Kasumi-1 (cell line): ENCODE data around the gene CFAP46.
"Not testable (repeated sequence)": the region's sequence is repeated elsewhere in the genome, so short reads cannot be mapped to it uniquely, and the experiment has no call there.

Source experiments
- DNase-seq, 2 experiments: peaks; one replicate each; lab custom pipeline; 2025; lab: John Stamatoyannopoulos, UW

Gene CFAP46

GRCh38 chr10:132898391-132899053 lies 43.8 kb downstream of the CFAP46 start:
- no peak for DNase-seq

DNA sequence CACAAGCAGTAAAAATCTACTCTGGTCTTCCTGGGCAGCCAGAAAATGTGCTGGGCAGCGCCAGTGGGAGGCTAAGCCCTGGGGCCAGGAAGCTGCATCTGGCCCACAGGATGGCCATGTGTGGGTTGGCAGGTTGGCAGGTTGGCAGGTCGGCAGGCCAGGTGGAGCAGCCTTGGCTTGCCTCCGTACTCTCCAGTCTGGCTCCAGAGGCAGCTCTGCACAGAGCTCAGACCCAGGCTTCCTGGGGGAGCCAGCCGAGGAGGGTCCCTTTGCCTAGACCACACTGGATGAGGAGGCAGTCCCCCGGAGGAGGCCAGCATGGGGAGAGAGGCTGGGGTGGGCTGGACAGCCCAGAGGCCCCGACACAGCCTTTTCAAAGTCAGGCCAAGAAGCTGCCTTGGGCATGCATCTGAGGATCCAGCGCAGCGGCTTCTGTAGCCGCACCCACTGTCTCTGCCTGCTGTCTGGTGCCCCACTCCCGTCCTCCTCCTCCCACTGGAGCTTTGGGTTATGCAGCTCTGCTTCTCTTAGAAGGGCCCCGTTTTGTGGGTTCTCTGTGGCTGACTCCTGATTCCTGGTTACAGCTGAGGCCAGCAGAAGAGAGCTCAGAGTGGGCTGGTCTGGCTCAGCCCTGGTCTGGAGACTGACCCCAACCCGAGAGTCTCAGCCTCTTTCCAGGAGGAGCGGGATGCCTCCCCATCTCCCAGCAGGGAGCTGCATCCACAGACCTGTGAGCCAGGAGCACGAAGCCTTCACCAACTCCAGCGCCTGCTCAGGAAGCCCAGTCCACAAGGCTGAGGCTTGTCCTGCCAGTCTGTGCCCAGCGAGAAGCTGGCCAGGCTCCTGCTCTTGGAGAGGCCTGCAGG lies 44.6 kb downstream of the CFAP46 start:
- no peak for DNase-seq

- not testable (repeated sequence) for DNase-seq
These were observed 48.6 kb downstream of the CFAP46 start for GRCh38 chr10:132893786-132894185.

- DNase-seq = no peak
These were observed 49.3 kb downstream of the CFAP46 start for GRCh38 chr10:132893090-132893489.

DNA sequence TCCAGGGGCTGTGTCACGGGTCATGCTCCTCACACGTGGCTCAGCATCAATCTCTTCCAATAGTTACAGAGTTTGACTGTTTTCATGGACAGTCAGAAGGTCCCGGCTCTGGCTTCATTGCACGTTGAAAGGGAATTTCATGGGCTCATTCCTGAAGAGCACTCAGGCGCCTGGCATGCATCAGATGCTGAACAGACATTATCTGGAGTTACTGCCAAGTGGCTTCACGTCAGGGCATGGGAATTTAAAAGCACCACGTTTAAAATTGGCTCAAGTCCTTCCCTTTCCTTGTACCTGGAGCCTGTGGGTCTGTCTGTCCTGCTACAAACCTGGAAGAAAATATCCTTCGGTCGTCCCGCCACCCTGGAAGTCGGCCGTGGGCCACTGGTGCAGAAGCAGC lies 50.4 kb downstream of the CFAP46 start:
- no peak for DNase-seq

DNA sequence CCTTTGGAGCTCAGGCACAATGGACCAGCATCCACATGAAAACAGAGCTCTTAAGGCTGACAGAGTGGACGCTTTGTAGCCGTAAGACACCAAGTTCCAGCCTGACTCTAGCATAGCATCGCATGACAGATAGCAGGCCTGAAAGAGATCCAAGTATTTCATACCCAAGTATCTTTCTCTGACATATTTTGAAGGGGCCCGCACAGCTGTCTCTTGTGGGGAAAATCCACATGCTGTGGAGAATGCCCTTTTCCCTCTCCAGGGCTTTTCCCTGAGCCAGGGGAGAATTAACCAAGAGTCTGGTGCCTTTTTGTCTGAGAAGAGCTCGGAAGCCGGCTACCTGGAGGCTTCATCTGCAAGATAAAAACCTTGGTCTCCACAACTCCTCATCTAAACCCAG lies 51.0 kb downstream of the CFAP46 start:
- DNase-seq = no peak

GRCh38 chr10:132890301-132890700 lies 52.1 kb downstream of the CFAP46 start:
- DNase-seq = no peak

DNA sequence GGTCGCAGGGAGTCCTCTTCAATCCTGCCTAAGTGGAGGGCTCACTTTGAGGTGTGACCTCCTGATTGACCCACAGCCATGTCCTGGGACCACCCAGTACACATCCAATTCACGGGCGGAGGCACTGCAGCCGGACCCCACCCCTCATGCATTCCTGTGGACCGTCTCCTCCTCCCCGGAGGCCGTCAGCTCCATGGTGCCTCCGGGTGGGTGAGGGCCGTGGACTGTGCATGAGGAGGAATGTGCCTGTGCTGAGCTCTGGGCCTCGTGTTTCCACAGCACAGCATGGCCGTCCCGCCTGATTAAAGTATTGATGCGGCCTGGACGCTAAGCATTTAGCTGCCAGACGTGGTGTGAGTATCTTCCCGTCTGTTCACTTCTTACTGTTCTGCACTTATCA lies 52.8 kb downstream of the CFAP46 start:
- DNase-seq = no peak

DNA sequence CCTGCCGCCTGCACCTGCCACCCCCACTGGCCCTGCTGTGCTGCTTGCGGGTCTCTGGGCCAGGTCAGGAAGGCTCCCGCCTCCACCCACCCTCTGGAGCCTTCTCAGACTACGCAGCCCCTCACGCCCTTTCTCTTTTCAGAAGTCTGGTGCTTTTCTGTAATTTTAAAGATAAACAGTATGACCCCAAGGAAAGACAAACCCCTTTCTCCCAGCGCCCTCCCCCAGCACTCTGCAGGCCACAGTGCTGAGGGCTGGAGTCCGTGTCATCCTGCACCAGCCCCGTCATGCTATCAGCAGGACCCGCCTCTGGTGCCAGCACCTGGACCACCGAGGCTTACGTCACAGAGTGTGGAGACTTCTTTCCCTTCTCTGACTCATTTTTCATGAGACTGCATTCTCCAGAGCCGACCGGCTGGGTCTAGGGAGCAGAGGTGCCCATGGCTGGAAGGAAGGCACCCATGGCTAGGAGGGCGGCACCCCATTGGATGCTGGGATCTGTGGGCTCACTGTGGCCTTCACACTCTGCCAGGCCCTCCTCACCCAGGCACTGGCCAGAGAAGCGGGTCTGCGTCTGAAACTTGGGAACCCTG lies 53.4 kb downstream of the CFAP46 start:
- no peak for DNase-seq

DNA sequence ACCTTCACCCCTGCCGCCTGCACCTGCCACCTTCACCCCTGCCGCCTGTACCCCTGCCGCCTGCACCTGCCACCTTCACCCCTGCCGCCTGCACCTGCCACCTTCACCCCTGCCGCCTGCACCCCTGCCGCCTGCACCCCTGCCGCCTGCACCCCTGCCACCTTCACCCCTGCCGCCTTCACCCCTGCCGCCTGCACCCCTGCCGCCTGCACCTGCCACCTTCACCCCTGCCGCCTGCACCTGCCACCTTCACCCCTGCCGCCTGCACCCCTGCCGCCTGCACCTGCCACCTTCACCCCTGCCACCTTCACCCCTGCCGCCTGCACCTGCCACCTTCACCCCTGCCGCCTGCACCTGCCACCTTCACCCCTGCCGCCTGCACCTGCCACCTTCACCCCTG lies 53.9 kb downstream of the CFAP46 start:
- not testable (repeated sequence) for DNase-seq

DNA sequence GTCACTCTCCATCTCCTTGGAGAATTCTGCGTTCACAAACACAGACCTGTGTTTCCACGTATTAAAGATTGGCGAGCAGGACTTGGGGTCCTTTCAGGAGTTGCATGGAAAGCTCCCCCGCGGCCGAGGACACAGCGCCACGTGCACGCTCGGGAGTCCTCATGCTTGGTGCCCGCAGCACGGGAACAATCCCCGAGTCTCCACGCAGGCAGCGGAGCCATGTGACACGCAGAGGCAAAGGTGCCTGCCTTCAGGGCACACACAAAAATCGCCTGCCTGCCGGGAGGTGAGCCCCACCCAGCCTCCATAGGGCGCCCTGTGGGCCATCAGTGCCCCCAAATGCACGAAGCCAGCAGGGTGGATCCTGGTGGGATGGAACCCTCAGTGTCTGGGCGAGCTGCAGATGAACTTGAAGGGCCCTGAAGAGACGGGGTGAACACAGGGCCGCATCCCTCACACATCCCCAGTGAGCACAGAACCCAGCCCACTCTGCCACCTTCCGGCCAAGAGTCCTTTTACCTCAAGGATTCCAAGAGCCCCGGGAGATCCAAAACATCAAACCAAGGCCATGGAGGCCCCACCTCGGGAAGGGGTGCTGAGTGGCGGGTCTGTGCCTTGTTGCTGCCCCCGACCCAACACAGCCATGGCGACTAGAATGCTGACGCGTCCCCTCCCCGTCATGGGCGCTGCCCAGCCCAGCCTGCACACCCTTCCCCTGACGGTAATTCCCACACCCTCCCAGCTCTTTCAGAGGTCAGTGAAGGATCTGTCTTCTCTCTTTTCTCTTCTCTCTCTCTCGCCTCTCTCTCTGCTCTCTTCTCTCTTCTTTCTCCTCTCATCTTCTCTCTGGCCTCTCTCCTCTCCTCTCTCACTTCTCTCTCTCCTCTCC lies 55.9 kb downstream of the CFAP46 start:
- peak in 1 of 2 experiments; percentile 18 for DNase-seq

- DNase-seq = no peak
These were observed 56.7 kb downstream of the CFAP46 start for GRCh38 chr10:132885451-132886210.

- DNase-seq = no peak
These were observed 57.6 kb downstream of the CFAP46 start for GRCh38 chr10:132884691-132885271.

GRCh38 chr10:132884041-132884440 lies 58.3 kb downstream of the CFAP46 start:
- no peak for DNase-seq

GRCh38 chr10:132883391-132883881 lies 58.9 kb downstream of the CFAP46 start:
- no peak for DNase-seq

DNA sequence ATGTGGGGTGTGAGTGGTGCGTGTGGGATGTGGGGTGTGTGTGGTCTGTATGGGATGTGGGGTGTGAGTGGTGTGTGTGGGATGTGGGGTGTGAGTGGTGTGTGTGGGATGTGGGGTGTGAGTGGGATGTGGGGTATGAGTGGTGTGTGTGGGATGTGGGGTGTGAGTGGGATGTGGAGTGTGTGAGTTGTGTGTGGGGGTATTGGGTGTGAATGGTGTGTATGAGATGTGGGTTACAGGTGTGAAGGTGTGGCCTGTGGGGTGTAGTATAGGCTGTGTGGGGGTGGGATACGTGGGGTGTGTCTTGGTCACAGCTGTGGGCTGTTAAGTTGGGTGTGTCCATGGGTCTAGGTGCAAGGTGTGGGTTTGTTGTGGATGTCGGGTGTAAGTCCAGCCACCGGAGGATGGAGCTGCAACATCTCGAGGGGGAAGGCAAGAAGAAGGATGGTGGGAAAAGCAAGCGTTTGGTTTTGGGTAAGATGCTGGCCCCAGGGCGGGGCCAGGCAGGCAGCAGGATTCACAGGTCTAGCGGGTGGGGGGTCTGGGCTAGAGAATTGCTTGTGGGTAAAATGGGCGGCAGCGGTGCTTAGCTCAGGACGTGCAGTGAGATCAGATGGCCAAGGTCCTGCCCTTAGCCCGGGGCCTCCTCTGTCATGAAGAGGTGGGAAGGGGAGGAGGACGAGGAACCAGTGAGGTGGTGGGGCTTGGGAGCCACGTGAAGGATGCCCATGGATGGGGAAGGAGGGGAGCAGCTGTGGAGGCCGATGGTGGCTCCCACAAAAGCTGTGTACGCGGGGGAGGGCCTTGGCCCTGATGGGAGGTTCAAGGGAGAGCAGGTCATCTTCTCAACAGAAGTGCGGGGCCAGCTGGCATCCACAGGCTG lies 60.1 kb downstream of the CFAP46 start:
- DNase-seq = no peak

DNA sequence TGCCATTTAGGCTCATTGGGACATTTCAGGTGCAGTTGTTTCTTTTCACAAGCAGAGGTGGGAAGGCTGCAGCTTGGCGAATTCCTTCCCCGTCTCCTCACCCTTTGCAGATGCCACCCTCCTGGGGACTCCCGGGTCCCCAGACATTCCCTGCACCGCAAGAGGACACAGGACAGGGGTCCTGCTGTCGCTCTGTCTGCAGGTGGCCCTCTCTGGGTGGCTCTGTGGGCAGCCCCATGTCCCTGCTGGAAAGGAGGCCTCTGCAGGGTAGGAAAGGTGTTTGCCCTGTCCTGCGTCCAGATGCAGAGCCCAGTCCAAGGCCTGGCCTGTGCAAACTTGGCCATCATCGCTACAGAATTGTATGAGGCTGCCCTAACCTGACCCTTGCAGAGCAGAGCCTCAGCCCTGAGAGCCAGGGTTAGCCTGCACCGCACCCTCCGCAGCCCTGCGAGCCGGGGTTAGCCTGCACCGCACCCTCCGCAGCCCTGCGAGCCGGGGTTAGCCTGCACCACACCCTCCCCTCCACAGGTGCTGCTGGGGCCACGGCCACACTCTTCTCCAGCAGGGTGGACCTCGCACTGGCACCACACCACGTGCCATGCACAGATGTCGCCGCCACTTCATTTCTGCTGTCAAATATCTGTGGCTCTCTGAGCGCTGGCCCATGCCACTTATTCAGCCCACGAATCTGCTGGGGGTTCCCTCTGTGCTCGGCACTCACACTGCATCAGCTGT lies 61.0 kb downstream of the CFAP46 start:
- DNase-seq = no peak

GRCh38 chr10:132880128-132880981 lies 62.0 kb downstream of the CFAP46 start:
- DNase-seq = no peak
